Measurements from ENCODE around the gene PARN.

DNA sequence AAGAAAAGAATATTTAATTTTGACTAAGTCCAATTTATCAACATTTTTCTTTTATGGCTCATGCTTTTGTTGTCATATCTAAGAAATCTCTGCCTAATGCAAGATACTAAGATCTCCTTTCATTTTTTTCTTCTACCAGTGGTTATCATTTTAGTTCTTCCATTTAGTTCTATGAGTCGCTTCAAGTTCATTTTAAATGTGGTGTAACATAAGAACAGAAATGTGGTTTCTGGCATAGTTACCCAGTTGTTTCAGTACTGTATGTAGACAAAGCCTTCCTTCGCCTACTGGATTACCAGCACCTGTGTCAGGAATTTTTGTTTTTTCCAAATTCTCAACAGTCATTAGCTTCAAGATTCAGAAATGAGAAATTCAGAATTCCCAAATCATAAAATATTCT, 175.7 kb downstream of the PARN start:
- TF ChIP-seq POLR2A (IDR thresholded peaks at IDR 0.05) (no peak), CTCF (IDR thresholded peaks at IDR 0.05) (no peak)

Data from body of pancreas (tissue), 4 donors.